GM18498 (cell line): ENCODE results near the gene GAS6.
"Not testable (repeated sequence)": the region's sequence is repeated elsewhere in the genome, so short reads cannot be mapped to it uniquely, and the experiment has no call there.

Experiments used
- ATAC-seq: cut with Tn5 transposase; IDR thresholded peaks from one replicate; pipeline ENCODE4 v1.9.1; 2021; ENCODE audit warnings: mild to moderate bottlenecking, moderate library complexity; ENCODE audit not compliant: unreplicated experiment

Gene GAS6

DNA sequence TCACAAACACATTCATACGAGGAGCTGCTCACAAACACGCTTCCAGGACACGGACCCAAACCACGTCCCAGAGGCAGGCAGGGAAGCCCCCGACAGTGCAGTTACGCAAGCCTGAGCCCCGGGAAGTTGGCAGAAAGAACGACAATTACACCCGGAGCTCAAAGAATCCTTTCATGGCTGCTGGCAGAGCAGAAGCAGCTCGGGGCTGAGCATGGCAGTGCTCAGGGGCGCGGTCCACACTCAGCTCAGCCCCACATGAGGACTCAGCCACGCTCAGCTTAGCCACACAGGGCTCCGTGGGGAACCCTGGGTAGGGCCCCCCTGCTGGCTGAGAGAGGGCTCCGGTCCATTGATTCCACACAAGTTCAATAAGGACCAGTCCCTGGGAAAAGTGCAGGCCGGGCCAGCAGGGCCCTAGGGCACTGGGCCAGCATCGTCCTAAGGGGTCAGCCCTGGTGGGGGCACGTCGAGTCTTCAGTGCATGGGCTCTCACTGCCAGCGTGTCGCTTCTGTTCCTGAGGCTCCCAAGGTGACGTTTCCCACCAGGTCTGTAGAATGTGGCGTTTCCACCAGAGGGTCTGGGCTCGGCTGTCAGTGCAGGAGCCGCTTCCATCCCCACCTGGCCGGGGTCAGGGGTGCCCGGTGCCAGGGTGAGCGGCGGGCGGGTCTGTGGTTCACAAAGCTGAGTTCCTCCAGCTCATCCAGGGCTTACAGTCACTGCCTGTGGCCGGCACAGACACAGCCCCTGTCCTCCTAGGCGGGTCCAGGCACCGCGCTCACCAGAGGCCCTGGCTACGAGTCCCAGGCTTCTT lies 23.1 kb downstream of the GAS6 start:
- ATAC-seq: no peak

DNA sequence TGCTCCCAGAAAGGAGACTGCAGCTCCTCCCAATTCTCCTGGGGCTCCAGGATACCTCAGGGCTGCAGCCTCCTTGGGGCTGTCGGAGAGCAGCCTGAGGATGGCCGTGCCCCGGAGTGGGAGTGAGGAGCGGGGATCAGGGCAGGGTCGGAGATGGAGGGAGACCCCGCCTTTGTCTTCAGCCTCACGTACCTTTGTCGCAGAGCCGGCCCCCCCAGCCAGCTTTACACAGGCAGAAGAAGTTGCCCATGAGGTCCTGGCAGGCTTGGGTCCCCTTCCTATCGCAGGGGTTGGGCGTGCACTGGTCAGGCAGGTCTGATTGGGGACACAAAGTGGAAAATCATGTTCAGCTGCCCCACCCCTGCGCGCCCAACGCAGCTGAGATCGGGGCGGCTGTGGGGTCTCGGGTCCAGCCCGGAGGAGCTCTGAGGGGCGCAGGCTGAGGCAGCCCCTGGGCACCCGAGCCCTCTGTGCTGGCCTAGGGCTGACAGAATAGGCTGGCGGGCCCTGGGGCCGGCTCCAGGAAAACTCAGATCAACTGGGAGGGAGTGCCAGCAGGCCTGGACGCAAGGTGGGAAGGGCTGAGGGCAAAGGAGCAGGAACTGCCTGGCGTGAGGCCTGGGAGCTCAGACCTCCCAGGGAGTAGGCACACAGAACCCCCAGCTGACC lies 24.2 kb downstream of the GAS6 start:
- no peak for ATAC-seq

DNA sequence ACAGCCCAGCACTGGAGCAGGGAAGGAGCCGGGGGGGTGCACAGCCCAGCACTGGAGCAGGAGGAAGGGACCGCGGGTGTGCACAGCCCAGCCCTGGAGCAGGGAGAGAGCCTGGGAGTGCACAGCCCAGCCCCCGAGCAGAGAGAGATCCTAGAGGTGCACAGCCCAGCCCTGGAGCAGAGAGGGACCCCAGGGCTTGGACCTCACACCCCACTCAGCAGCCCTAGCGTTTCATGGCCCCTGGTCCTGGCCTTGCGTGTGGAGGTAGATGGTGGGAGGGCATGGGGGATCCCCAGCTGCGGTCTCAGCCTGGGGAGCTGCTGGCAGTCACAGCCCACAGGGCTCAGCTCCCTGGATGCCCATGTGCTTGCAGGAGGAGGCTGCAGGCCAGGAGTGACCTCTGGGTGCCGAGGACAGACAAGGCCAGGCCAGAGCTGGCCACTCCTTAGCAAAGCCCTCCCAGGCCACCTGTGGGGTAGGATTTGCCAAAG lies 25.1 kb downstream of the GAS6 start:
- no peak for ATAC-seq

DNA sequence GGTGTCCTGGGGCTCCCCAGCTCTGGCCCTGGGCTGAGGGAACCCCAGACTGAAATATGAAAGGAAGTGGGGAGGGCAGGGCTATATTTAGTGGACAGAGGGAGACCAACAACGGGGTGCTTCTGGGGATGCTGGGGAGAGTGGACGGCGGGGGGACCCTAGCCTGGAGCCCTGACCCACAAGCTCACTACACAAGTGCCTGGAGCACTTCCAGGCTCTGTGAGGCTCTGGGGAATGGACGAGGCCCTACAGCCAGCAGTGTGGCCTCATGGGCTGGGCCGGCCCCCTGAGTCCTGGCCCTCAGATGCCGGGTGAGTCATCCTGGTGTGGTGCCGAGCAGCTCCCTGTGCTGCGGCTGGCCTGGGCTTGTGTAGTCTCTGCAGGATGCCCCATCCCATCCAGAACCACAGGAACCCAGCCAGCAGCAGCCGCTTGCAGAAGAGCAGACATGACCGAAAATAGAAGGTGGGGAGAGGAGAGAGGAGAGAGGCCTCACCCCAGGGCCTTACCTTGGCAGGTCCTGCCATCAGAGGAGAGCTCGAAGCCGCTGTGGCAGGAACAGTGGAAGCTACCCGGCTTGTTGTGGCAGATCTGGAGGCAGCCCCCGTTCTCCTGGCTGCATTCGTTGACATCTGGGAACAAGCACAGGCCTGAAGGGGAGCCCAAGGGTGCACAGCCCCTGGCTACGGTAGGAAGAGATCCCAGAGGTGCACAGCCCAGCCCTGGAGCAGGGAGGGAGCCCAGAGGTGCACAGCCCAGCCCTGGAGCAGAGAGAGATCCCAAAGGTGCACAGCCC lies 26.1 kb downstream of the GAS6 start:
- ATAC-seq: no peak

DNA sequence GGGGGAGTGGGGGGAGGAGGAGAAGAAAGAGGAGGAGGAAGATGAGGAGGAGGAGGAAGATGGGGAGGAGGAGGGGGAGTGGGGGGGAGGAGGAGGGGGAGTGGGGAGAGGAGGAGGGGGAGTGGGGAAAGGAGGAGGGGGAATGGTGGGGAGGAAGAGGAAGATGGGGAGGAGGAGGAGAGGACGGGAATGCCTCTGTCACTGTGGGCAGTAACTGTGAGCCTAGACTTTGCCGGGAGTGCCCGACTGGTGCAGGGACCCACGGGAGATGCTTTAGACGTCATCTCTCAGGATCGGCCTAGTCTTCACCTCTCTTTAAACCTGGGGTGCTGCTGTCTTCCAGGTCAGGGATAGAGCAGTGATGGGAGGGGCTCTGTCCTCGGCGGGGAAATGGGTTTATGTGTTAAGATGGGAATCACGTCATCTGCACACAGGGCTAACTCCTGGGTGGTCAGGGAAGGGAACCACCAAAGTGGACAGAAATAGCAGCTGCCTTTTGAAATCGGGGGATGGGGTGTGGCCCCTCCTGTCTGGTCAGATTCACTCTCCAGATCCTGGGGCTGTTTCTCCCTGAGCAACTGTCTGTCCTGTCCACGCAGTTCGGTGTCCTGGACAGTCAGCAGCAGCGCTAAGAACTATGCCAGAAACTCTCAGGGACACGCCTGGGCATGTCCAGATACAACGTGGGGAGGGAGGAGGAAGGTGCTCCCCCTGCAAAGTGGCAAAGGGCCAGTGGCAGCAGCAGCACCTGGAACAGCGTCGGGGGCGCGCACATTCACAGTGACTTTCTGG lies 26.9 kb downstream of the GAS6 start:
- no peak for ATAC-seq

DNA sequence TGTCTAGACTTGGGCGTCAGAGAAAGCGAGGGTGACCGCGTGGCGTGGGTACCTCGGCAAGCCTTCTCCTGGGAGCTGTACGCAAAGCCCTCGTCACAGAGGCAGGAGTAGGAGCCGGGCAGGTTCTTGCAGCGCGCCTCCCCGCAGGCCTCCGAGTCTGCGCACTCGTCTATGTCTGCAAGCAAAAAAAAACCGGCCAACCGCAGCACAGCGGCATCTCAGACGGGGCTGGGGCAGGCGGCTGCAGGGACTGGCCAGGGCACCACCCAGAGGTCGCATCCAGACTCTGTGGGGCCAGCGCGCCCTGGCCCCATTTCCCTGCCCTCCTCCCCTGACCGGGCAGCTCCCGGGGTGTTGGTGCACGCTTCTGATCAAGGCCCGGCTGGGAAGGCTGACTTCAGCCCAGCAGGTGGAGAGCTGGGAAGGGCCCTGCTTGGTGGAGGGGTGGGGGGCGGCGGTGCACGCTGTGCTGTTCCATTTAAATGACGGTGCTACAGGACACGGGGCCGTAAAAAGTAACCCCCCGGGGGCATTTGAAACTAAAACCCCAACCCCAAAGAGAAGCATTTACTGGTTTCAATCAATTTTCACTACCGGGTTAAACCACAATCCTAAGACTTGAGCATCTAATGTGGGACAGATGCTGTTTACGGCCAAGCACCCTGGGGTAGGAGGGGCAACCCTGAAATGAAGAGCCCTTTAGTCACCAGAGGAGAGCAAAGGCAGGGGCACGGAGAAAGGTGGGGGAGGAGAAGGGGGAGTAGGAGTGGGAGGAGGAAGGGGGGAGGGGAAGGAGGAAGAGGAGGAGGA lies 28.2 kb downstream of the GAS6 start:
- no peak for ATAC-seq

DNA sequence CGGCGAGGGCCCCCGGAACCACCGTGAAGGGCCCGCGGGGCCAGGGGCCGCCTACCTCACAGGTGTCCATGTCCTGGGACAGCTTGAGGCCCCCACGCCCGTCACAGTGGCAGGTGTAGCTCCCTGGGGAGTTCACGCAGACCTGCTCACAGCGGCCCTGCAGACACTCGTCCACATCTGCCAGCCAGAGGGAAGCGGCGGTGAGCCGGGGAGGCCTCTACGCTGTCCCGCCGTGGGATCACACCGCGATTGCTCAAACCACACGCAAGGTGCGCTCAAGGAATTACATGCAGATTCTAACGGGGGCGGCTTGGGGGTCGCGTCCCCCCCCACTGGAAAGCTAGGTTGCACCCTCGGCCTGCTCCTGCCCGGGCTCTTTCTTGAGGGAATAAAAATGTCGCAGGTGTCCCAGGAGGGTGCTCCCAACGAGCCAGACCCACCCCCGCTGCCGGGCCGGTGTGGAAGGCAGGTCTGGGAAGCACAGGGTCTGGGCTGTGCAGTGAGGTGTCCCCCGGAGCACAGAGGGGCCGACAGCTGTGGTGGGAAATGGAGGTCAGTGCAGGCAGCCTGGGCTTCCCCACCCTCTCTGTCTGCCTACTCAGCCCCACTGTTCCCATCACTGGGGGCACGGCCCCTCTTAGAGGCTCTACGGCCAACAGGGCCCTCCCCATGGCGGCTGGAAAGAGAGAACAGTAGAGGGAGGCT lies 29.2 kb downstream of the GAS6 start:
- ATAC-seq: no peak

DNA sequence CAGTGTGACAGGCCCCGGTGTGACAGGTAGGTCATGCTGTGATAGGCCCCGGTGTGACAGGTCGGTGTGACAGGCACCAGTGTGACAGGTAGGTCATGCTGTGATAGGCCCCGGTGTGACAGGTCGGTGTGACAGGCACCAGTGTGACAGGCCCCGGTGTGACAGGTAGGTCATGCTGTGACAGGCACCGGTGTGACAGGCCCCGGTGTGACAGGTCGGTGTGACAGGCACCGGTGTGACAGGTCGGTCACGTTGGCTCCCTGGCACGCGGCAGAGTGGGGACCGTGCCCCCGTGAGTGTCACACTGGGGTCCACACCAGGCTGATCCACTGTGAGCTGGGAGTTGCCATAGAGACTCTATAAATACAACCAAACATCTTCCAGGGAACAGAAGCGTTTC lies 29.9 kb downstream of the GAS6 start:
- ATAC-seq: not testable (repeated sequence)

DNA sequence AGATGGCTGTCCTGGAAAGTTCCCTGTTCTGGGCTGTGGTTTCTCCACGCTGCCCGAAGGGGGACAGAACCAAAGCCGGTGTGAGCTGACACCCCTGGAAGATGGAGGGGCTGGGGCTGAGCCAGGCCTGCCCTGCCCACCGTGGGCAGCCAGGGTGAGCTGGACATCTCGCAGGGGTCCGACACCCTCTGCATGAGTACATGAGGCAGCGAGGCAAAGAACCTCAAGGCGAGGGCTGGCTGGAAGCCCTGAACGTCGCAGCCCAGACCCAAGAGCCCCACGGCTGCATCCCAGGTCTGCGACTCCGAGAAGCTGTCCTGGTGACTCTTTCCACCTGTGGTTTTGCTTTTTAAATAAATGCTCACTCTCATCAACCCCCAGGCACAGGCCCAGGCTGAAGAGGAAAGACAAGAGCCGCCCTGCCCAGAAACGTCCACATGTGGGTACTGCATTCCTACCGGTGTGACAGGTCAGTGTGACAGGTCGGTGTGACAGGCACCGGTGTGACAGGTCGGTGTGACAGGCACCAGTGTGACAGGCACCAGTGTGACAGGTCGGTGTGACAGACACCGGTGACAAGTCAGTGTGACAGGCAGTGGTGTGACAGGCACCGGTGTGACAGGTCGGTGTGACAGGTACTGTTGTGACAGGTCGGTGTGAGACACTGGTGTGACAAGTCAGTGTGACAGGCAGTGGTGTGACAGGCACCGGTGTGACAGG lies 30.6 kb downstream of the GAS6 start:
- ATAC-seq: no peak

DNA sequence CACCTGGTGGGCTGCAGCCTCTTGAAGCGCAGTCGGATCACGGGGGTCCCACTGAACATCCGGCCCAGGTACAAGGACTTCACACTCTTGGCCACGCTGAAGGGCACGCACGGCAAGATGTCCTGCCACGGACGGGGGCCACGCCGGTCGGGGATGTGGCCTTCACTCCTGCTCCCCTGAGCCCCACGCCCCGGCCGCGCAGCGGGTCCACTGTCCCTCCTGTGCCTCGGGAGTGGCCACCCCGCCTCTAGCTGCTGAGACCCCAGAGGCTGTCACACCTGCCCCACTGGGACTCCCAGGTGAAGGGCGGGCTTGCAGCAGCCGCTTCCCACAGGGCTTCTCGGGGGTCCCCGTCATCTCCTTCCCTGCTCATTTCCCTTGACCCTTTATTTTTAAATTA lies 31.2 kb downstream of the GAS6 start:
- no peak for ATAC-seq

DNA sequence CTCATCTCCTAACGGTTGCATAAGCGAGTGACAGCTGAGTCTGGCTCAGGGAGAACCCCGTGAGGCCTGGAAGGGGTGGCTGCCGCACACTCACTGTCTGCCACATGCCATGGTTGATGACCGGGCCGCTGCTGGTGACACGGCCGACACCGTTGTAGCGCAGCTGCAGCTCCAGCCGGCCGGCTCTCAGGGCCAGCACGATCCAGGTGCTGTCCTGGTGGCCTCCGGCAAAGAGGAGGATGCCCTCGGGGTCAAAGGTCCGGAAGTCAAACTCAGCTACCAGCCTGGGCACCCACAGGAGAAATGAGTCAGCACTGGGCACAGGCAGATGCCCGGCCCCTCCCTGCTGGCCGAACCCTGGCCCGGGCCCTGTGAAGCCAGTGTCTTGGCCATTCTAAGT lies 31.7 kb downstream of the GAS6 start:
- no peak for ATAC-seq

DNA sequence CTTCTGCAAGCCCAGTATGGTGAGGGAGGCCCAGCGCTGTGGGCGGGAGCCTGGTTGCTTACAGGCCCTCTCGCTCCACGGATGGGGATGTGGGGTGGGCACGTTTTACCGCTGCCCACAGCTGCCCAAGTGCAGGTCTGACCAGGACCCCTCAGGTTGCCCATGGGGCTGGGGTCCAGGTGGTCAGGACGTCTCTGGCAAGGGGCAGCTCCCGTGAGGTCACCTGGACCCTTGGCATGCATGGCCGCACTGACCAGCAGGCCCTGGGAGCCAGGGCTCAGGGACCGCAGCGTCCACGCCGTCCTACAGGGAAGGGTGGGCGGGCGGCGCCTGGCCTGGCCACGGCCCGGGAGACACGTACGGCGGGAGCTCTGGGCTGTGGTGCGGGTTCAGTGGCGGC lies 32.8 kb downstream of the GAS6 start:
- ATAC-seq: no peak

DNA sequence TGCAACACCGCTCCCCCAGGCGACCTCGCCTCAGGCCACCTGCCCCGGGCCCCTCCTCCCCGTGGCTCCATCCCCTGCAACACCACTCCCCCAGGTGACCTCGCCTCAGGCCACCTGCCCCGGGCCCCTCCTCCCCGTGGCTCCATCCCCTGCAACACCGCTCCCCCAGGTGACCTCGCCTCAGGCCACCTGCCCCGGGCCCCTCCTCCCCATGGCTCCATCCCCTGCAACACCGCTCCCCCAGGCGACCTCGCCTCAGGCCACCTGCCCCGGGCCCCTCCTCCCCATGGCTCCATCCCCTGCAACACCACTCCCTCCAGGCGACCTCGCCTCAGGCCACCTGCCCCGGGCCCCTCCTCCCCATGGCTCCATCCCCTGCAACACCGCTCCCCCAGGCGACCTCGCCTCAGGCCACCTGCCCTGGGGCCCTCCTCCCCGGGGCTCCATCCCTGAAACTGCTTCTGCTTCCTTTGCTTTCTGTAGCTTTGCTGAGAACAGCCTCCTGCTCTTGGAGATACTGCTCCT lies 33.4 kb downstream of the GAS6 start:
- not testable (repeated sequence) for ATAC-seq

DNA sequence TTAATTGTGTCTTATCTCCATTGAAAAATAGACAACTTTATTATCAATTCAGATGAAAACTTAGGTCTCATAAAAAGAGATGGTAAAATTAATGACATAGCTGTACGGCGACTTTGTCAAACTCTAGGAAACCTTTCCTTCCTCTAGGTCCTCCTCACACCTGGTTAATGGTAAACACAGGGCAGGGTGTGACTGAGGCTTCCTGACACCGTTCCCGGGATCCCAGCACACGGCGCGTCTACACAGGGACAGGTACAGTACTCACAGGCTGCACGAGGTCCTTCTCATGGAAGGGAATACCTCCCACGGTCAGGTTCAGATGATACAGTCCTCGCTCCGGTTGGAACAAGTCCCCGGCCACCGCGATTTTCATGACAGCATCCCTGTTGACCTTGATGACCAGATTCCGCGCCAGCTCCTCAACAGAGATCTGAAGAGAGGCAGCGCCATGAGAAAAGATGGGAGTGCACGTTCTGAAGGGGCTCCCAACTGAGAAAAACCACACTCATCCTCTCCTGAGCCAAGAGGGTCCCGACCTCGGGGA lies 35.5 kb downstream of the GAS6 start:
- ATAC-seq: no peak

DNA sequence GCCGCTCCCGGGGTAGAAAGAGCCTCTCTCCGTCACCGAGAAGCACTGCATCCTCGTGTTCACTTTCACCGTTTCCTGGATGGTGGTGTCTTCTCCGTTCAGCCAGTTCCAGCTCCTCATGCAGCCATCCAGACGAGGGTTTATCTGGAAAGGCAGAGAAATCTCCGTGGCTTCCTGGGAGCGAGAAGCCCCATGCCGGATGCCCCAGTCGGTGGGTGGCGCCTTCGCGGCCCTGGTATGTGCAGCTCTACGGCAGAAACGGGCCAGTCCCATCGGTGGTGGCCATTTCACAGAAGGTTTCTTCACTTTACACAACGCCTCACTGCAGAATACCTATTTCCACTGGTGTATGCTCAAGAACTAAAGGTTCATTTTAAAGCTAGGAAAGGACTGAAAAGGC lies 36.9 kb downstream of the GAS6 start:
- no peak for ATAC-seq

DNA sequence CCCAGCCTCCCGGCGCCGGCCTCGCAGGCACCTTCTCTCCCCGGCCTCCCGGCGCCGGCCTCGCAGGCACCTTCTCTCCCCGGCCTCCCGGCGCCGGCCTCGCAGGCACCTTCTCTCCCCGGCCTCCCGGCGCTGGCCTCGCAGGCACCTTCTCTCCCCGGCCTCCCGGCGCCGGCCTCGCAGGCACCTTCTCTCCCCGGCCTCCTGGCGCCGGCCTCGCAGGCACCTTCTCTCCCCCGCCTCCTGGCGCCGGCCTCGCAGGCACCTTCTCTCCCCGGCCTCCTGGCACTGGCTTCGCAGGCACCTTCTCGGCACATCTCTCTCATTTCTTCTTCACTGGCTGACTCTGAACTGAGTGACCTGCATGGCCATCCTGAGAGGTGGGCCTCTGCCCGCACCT lies 37.4 kb downstream of the GAS6 start:
- not testable (repeated sequence) for ATAC-seq

DNA sequence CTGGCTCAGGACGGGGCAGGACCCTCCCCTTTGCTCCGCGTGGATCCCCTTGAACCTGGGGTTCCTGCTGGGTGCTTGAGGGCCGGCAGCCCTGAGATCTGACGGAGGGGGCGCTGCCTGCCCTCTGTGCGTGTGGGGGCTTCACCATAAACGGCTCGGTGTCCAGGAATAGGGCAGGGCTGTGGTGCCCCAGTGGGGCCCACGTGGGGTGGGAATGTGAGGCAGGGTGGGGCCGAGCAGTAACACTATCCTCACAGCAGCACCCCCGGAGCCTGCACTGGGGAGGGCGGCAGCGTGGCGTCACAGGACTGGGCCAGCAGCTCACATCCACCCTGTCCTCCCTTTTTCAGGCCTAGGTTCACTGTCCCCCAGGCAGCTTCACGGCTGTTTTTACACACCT lies 38.0 kb downstream of the GAS6 start:
- no peak for ATAC-seq

DNA sequence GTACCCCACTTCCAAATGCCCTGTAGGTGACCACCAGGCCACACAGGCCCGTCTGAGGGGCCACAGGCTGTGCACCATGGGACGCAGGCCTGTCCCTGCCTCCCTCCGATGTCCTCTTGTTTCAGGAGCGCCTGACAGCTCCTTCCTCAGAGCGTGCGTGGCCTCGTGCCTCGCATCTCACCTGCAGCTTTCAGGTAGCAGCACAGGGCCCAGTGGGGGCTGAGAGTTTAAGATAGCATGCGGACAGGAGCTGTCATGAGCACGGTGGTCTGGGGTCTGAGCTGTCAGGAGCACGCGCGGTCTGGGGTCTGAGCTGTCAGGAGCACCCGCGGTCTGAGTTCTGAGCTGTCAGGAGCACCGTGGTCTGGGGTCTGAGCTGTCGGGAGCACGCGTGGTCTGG lies 40.1 kb downstream of the GAS6 start:
- ATAC-seq: no peak
